DND-41 (cell line): ENCODE measurements around the gene ACVRL1.

Source experiments
- EZH2 ChIP-seq: IDR thresholded peaks from 3 replicates; pipeline ENCODE4 v1.6.1; 2012; ENCODE audit warnings: borderline replicate concordance, low read depth, mild to moderate bottlenecking, moderate library complexity, low read length, inconsistent platforms; ENCODE audit not compliant: severe bottlenecking
- TF ChIP-seq, protein P1 (sequence below): IDR thresholded peaks from 2 replicates; pipeline ENCODE4 v1.5.1; 2012; ENCODE audit warnings: borderline replicate concordance, low read length, moderate library complexity, mild to moderate bottlenecking; ENCODE audit not compliant: poor library complexity, severe bottlenecking; ENCODE audit errors: extremely low read depth

DNA sequence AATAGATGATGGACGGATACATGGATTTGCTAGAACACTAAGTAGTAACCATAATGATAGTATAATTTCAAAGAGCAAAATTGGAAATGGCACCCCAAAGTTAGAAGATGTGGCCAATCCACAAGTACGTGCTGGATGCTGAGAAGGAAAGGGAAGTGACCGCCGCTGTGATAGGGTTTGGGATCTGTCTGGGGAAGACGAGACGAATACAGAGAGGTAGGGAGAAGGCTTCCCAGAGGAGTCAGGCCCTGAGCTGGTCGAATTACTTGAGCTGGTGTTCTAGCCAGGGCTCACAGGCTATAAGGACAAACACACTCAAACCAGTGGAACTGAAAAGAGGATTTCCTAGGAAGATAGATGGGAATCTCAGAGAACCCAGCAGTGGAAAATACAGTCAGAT lies 34.8 kb downstream of the ACVRL1 start:
- TF ChIP-seq, protein P1, sequence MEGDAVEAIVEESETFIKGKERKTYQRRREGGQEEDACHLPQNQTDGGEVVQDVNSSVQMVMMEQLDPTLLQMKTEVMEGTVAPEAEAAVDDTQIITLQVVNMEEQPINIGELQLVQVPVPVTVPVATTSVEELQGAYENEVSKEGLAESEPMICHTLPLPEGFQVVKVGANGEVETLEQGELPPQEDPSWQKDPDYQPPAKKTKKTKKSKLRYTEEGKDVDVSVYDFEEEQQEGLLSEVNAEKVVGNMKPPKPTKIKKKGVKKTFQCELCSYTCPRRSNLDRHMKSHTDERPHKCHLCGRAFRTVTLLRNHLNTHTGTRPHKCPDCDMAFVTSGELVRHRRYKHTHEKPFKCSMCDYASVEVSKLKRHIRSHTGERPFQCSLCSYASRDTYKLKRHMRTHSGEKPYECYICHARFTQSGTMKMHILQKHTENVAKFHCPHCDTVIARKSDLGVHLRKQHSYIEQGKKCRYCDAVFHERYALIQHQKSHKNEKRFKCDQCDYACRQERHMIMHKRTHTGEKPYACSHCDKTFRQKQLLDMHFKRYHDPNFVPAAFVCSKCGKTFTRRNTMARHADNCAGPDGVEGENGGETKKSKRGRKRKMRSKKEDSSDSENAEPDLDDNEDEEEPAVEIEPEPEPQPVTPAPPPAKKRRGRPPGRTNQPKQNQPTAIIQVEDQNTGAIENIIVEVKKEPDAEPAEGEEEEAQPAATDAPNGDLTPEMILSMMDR: no peak
- TF ChIP-seq EZH2: no peak
